Osteocyte (in vitro differentiated cells): ENCODE measurements around the gene DDA1. TPM values are rescaled to one million over a fixed set of nuclear protein-coding genes. Genes with fewer than 3 reads are reported as not detected.

Experiments used
- DNase-seq: peaks from one replicate; pipeline ENCODE4 v3.0.0; 2021; ENCODE audit warnings: mixed read lengths; ENCODE audit not compliant: unreplicated experiment; ENCODE audit errors: extremely low spot score
- H3K27ac Mint-ChIP-seq: one replicate; pipeline ENCODE4 v1.8.0; 2021; ENCODE audit warnings: mild to moderate bottlenecking, mixed read lengths; ENCODE audit not compliant: unreplicated experiment
- H3K27me3 Mint-ChIP-seq: one replicate; pipeline ENCODE4 v1.8.0; 2021; ENCODE audit warnings: mixed read lengths; ENCODE audit not compliant: unreplicated experiment
- H3K36me3 Mint-ChIP-seq: one replicate; pipeline ENCODE4 v1.8.0; 2021; ENCODE audit warnings: mixed read lengths; ENCODE audit not compliant: unreplicated experiment
- H3K4me1 Mint-ChIP-seq: one replicate; pipeline ENCODE4 v1.8.0; 2021; ENCODE audit warnings: mixed read lengths; ENCODE audit not compliant: unreplicated experiment
- H3K4me3 Mint-ChIP-seq: one replicate; pipeline ENCODE4 v1.8.0; 2021; ENCODE audit warnings: mild to moderate bottlenecking, moderate library complexity, mixed read lengths; ENCODE audit not compliant: unreplicated experiment
- H3K9me3 Mint-ChIP-seq: one replicate; pipeline ENCODE4 v1.8.0; 2021; ENCODE audit warnings: mixed read lengths; ENCODE audit not compliant: unreplicated experiment
- total RNA-seq: library from RNA; stranded (reverse); gene quantifications from 2 replicates; pipeline ENCODE4 v1.2.1, GENCODE V29; 2021
- TF ChIP-seq, protein P1 (sequence below): fragments of 200-600 bp; sonication (generic); IDR thresholded peaks from 2 replicates; pipeline ENCODE4 v1.5.0; 2021; ENCODE audit warnings: antibody characterized with exemption, mild to moderate bottlenecking, moderate library complexity

The DDA1 gene
- total RNA-seq, 1 donor from 2014 or later: 50.0 TPM

DNA sequence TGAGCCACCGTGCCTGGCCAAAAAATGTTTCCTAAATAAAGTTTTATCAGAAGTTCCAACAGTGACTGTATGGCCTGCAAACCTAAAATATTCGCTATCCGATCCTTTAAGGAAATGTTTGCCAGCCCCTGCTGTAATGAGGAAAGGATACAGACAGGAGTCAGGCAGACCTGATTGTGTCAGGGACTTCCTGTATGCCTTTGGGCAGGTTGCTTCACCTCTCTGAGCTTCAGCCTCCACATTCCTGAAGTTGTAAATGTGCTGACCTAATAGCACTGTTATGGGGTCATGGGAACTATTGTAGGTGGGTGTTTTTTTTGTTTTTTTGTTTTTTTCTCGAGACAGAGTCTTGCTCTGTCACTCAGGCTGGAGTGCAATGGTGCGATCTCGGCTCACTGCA lies 12.4 kb upstream of the DDA1 start:
- H3K4me3 Mint-ChIP-seq: no peak overlapping the region

GRCh38 chr19:17300992-17301619 lies 8.3 kb upstream of the DDA1 start:
- no peak for DNase-seq
- no peak overlapping the region for H3K27ac Mint-ChIP-seq
- H3K4me1 Mint-ChIP-seq: peaks cover 20% of the 10 kb centered on the region
- no peak overlapping the region for H3K4me3 Mint-ChIP-seq
- H3K36me3 Mint-ChIP-seq: no peaks in the 10 kb centered on the region
- H3K9me3 Mint-ChIP-seq: no peaks in the 10 kb centered on the region
- no peaks in the 10 kb centered on the region for H3K27me3 Mint-ChIP-seq
- TF ChIP-seq, protein P1, sequence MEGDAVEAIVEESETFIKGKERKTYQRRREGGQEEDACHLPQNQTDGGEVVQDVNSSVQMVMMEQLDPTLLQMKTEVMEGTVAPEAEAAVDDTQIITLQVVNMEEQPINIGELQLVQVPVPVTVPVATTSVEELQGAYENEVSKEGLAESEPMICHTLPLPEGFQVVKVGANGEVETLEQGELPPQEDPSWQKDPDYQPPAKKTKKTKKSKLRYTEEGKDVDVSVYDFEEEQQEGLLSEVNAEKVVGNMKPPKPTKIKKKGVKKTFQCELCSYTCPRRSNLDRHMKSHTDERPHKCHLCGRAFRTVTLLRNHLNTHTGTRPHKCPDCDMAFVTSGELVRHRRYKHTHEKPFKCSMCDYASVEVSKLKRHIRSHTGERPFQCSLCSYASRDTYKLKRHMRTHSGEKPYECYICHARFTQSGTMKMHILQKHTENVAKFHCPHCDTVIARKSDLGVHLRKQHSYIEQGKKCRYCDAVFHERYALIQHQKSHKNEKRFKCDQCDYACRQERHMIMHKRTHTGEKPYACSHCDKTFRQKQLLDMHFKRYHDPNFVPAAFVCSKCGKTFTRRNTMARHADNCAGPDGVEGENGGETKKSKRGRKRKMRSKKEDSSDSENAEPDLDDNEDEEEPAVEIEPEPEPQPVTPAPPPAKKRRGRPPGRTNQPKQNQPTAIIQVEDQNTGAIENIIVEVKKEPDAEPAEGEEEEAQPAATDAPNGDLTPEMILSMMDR: no peak

More for the DNA sequence above, 12.4 kb upstream of the DDA1 start:
- Mint-ChIP-seq H3K36me3 (no peaks in the 10 kb centered on the region), H3K9me3 (no peaks in the 10 kb centered on the region), H3K4me1 (peaks cover 9% of the 10 kb centered on the region), H3K27ac (peak overlapping the region; percentile 65), H3K27me3 (no peaks in the 10 kb centered on the region)
- TF ChIP-seq, protein P1: no peak
- DNase-seq: no peak

GRCh38 chr19:17302391-17303166 lies 6.8 kb upstream of the DDA1 start:
- H3K27me3 Mint-ChIP-seq: no peaks in the 10 kb centered on the region
- H3K9me3 Mint-ChIP-seq: no peaks in the 10 kb centered on the region
- peak overlapping the region; percentile 50 for H3K4me3 Mint-ChIP-seq
- no peak for DNase-seq
- no peak overlapping the region for H3K27ac Mint-ChIP-seq
- no peaks in the 10 kb centered on the region for H3K36me3 Mint-ChIP-seq
- TF ChIP-seq, protein P1: no peak
- peaks cover 26% of the 10 kb centered on the region for H3K4me1 Mint-ChIP-seq

DNA sequence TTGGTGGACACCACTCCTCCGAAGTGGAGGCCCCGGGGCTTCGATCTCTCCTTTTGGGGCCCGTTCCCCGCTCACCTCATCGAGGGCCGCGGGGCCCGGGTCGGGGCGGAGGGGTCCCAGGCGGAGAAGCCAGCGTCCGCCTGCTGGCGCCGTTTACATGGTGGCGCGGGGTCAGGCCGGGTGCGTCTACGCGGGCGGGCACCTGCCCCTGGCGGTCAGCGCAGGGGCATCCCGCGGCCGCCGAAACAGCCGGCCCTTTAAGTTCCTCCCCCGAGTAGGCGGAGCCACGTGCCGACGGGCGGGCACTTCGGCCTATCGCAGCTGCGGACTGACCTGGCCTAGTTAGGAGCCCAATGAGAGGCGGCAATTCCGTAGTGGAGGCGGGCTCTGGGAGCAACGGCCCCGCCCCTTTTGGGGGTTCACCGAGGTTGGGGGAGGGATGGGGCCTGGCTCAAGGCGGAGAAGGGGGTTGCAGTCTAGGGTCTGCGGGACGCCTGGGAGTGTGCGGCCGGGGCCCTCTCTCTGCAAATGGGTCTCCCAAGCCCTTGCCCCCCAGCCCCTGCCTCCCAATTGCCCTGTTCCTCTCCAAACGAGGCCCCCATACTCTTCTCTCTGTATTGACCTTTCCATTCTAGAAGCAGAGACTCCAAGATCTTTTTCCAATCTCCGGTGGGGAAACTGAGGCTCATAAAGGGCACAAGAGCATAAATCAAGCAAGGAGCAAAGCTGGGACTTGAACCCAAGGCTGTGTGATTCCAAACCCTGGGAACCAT lies 6.0 kb upstream of the DDA1 start, which contains the start of gene ABHD8:
Gene ABHD8, minus strand, starts transcription at position 259 of the 773 bp plus-strand sequence. CDS start 1,809 bp downstream, outside the sequence.
- no peak within 1 kb of the TSS for H3K27ac Mint-ChIP-seq
- peaks cover 31% of the 10 kb centered on the region for H3K4me1 Mint-ChIP-seq

More for the DNA sequence above, 6.0 kb upstream of the DDA1 start, which contains the start of gene ABHD8:
- peak within 1 kb of the TSS; percentile 50 for H3K4me3 Mint-ChIP-seq
- no peaks in the 10 kb centered on the region for H3K36me3 Mint-ChIP-seq
- no peaks in the 10 kb centered on the region for H3K27me3 Mint-ChIP-seq
- no peaks in the 10 kb centered on the region for H3K9me3 Mint-ChIP-seq
- TF ChIP-seq, protein P1: peak; percentile 56
- DNase-seq: peak; percentile 97
